HEK293 (cell line): ENCODE data around the gene KIRREL3.
A peak's percentile ranks its signal among the peaks of the same experiment; 100 is the strongest.

Experiments used
- CTCF ChIA-PET: fragments of 350-600 bp; formaldehyde crosslinking; extraction: SDS; loops from one replicate; lab custom pipeline; 2021; ENCODE audit warnings: antibody characterized with exemption; lab: Yijun Ruan, JAX
- POLR2A ChIA-PET: fragments of 300-600 bp; formaldehyde crosslinking; extraction: SDS; loops from one replicate; lab custom pipeline; 2020; ENCODE audit warnings: antibody characterized with exemption, inconsistent platforms; lab: Yijun Ruan, JAX
- H3K27ac ChIP-seq: fragments of 200-500 bp; sonication (Bioruptor generic); 2 replicates; pipeline ENCODE4 v1.5.1; 2014; ENCODE audit warnings: low read depth, low read length, control low read depth, inconsistent platforms; ENCODE audit errors: extremely low read depth
- H3K36me3 ChIP-seq, 2 experiments: fragments of 200-500 bp in 1 of 2; sonication (Bioruptor generic) in 1 of 2; 1 replicate in 1 of 2; 2 replicates in 1 of 2; pipeline ENCODE4 v1.5.1; 2014 to 2017; ENCODE audit warnings: inconsistent platforms in 2 of 2, low read length in 2 of 2; ENCODE audit not compliant: control insufficient read depth in 2 of 2, insufficient read depth in 1 of 2
- H3K4me1 ChIP-seq: fragments of 200-500 bp; sonication (Bioruptor generic); 2 replicates; pipeline ENCODE4 v1.5.1; 2014; ENCODE audit warnings: mild to moderate bottlenecking, low read length, inconsistent platforms; ENCODE audit not compliant: control insufficient read depth, insufficient read depth
- H3K4me3 ChIP-seq: 2 replicates; pipeline ENCODE4 v1.5.1; 2011; ENCODE audit warnings: low read depth, mild to moderate bottlenecking, control low read depth, low read length, moderate library complexity
- H3K9me3 ChIP-seq: fragments of 200-500 bp; sonication (Bioruptor generic); 2 replicates; pipeline ENCODE4 v1.5.1; 2014; ENCODE audit warnings: low read depth, low read length, inconsistent platforms; ENCODE audit not compliant: control insufficient read depth, insufficient read depth
- GLIS1 ChIP-seq: fragments of 450-650 bp; formaldehyde crosslinking; IDR thresholded peaks from 2 replicates; pipeline ENCODE4 v1.5.1; 2016; ENCODE audit warnings: missing biosample characterization, missing genetic modification characterization
- HOXC10 ChIP-seq: sonication (generic); formaldehyde crosslinking; IDR thresholded peaks from 2 replicates; pipeline ENCODE4 v1.8.1; 2023; ENCODE audit warnings: mild to moderate bottlenecking, missing genetic modification reagents
- MEIS1 ChIP-seq: sonication (generic); formaldehyde crosslinking; IDR thresholded peaks from 2 replicates; pipeline ENCODE4 v1.8.1; 2022; ENCODE audit warnings: missing genetic modification reagents, mild to moderate bottlenecking, borderline replicate concordance
- SCRT1 ChIP-seq: fragments of 450-650 bp; formaldehyde crosslinking; IDR thresholded peaks from 2 replicates; pipeline ENCODE4 v1.5.1; 2016; ENCODE audit warnings: missing biosample characterization, missing genetic modification characterization, borderline replicate concordance
- ZIC2 ChIP-seq: fragments of 450-650 bp; formaldehyde crosslinking; IDR thresholded peaks from 2 replicates; pipeline ENCODE4 v1.5.1; 2016; ENCODE audit warnings: missing biosample characterization, missing genetic modification characterization
- ZNF138 ChIP-seq: fragments of 450-650 bp; formaldehyde crosslinking; IDR thresholded peaks from 2 replicates; pipeline ENCODE4 v1.5.1; 2016; ENCODE audit warnings: missing biosample characterization, missing genetic modification characterization, borderline replicate concordance
- ZNF16 ChIP-seq: fragments of 450-650 bp; formaldehyde crosslinking; IDR thresholded peaks from 2 replicates; pipeline ENCODE4 v1.5.1; 2016; ENCODE audit warnings: low read depth, missing biosample characterization, missing genetic modification characterization
- ZNF2 ChIP-seq: fragments of 450-650 bp; formaldehyde crosslinking; IDR thresholded peaks from 2 replicates; pipeline ENCODE4 v1.5.1; 2016; ENCODE audit warnings: missing biosample characterization, missing genetic modification characterization
- ZNF311 ChIP-seq: fragments of 450-650 bp; formaldehyde crosslinking; IDR thresholded peaks from 2 replicates; pipeline ENCODE4 v1.5.1; 2017; ENCODE audit warnings: missing biosample characterization, missing genetic modification characterization, borderline replicate concordance
- ZNF404 ChIP-seq: fragments of 450-650 bp; formaldehyde crosslinking; IDR thresholded peaks from 2 replicates; pipeline ENCODE4 v1.5.1; 2017; ENCODE audit warnings: missing biosample characterization, missing genetic modification characterization
- ZNF48 ChIP-seq: fragments of 450-650 bp; formaldehyde crosslinking; IDR thresholded peaks from 2 replicates; pipeline ENCODE4 v1.5.1; 2016; ENCODE audit warnings: missing biosample characterization, missing genetic modification characterization
- ZNF530 ChIP-seq: fragments of 450-650 bp; formaldehyde crosslinking; IDR thresholded peaks from 2 replicates; pipeline ENCODE4 v1.5.1; 2016; ENCODE audit warnings: low read depth, missing biosample characterization, missing genetic modification characterization
- ZNF596 ChIP-seq: fragments of 450-650 bp; IDR thresholded peaks from 2 replicates; pipeline ENCODE4 v1.5.0; 2018; ENCODE audit warnings: missing biosample characterization, mild to moderate bottlenecking, missing genetic modification characterization, moderate library complexity
- ZNF624 ChIP-seq: fragments of 450-650 bp; formaldehyde crosslinking; IDR thresholded peaks from 2 replicates; pipeline ENCODE4 v1.5.1; 2017; ENCODE audit warnings: missing biosample characterization, missing genetic modification characterization
- ZNF658 ChIP-seq: fragments of 450-650 bp; formaldehyde crosslinking; IDR thresholded peaks from 2 replicates; pipeline ENCODE4; 2016; ENCODE audit warnings: missing biosample characterization, missing genetic modification characterization
- ZNF670 ChIP-seq: fragments of 450-650 bp; formaldehyde crosslinking; IDR thresholded peaks from 2 replicates; pipeline ENCODE4 v1.5.1; 2016; ENCODE audit warnings: missing biosample characterization, missing genetic modification characterization, low read depth
- ZNF677 ChIP-seq: fragments of 450-650 bp; IDR thresholded peaks from 2 replicates; pipeline ENCODE4 v1.5.0; 2018; ENCODE audit warnings: missing biosample characterization, mild to moderate bottlenecking, missing genetic modification characterization, moderate library complexity
- ZNF707 ChIP-seq: fragments of 450-650 bp; formaldehyde crosslinking; IDR thresholded peaks from 2 replicates; pipeline ENCODE4 v1.5.1; 2016; ENCODE audit warnings: missing biosample characterization, missing genetic modification characterization
- ZNF791 ChIP-seq: fragments of 450-650 bp; formaldehyde crosslinking; IDR thresholded peaks from 2 replicates; pipeline ENCODE4 v1.5.1; 2016; ENCODE audit warnings: missing biosample characterization, missing genetic modification characterization
- TF ChIP-seq, protein P1 (sequence below): fragments of 450-650 bp; formaldehyde crosslinking; IDR thresholded peaks from 2 replicates; pipeline ENCODE4 v1.5.1; 2016; ENCODE audit warnings: missing biosample characterization, missing genetic modification characterization
- TF ChIP-seq, protein P2 (sequence below): fragments of 450-650 bp; formaldehyde crosslinking; conservative IDR thresholded peaks from 2 replicates; pipeline ENCODE4 v1.5.1; 2016; ENCODE audit warnings: low read depth, missing biosample characterization, missing genetic modification characterization
- TF ChIP-seq, protein P3 (sequence below): fragments of 450-650 bp; IDR thresholded peaks from 2 replicates; pipeline ENCODE4 v1.5.1; 2018; ENCODE audit warnings: missing biosample characterization, missing genetic modification characterization
- TF ChIP-seq, protein P4 (sequence below): fragments of 450-650 bp; formaldehyde crosslinking; IDR thresholded peaks from 2 replicates; pipeline ENCODE4 v1.5.1; 2017; ENCODE audit warnings: missing biosample characterization, missing genetic modification characterization

Gene KIRREL3

DNA sequence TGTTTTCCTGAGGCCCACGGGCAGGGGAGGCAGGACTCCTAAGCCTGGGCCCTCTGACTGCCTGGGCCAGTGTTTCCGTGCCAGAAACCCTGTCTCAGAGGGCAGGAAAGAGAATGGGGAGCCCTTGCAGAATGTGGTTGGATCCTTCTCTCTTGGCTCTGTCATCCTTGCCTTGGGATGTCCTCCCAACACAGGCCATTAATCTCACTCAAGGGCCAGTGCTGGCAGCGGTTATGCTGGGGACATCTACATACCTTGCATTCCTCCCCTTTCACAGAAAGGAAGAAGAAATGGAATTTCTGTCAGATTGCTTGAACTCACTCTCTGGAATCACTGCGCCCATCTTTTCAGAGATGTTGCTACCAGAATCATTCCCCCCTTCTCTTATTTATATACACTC, 296.9 kb downstream of the KIRREL3 start:
- Histone ChIP-seq H3K9me3 (no peaks in the 10 kb centered on the region), H3K4me3 (no peak overlapping the region), H3K4me1 (no peaks in the 10 kb centered on the region), H3K36me3 (no peaks in the 10 kb centered on the region)
- CTCF ChIA-PET: interaction anchor here (3.6 kb wide), 1 partner anchor 12 kb away, joined by 21 read pairs; no protein-coding TSS in a partner anchor
- TF ChIP-seq, protein P1, sequence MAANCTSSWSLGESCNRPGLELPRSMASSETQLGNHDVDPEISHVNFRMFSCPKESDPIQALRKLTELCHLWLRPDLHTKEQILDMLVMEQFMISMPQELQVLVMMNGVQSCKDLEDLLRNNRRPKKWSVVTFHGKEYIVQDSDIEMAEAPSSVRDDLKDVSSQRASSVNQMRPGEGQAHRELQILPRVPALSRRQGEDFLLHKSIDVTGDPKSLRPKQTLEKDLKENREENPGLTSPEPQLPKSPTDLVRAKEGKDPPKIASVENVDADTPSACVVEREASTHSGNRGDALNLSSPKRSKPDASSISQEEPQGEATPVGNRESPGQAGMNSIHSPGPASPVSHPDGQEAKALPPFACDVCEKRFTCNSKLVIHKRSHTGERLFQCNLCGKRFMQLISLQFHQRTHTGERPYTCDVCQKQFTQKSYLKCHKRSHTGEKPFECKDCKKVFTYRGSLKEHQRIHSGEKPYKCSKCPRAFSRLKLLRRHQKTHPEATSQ: no peak
- TF ChIP-seq MEIS1 (CRISPR knock-in tag) (peak; percentile 50; the same call in 1 of the 2 replicates), ZNF624 (tag by site-specific recombination) (no peak), ZNF596 (no peak), GLIS1 (tag by site-specific recombination) (no peak)
- TF ChIP-seq, all 188 proteins: peak for 1
- POLR2A ChIA-PET: no interaction called here
- no peak overlapping the region for H3K27ac ChIP-seq

DNA sequence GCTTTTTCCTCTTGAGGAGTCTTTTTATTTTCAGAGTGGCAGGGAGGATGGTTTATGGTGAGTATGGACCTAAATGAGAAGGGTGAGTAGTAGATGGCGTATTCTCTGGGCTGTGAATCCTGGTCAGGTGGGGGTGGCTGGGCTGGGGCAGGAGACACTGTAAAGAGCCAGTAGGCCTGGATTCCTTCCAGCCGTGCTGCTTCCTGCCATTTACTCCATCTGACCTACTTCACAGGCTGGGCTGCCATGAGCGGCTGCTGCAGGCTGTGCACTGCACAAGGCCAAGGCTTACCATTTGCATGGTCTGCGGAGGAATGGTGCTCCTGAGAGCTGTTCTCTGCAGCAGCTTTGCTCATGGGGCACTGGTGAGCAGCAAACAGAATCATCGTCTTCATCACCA, 297.6 kb downstream of the KIRREL3 start:
- CTCF ChIA-PET: interaction anchor here (0.6 kb wide), 1 partner anchor 19 kb away, joined by 5 read pairs; no protein-coding TSS in a partner anchor
- H3K9me3 ChIP-seq: no peaks in the 10 kb centered on the region
- H3K4me3 ChIP-seq: no peak overlapping the region
- no peaks in the 10 kb centered on the region for H3K4me1 ChIP-seq
- POLR2A ChIA-PET: no interaction called here
- TF ChIP-seq ZNF16 (no peak), ZNF48 (tag by site-specific recombination) (no peak), ZNF311 (tag by site-specific recombination) (no peak), HOXC10 (no peak), ZNF2 (no peak), ZNF658 (no peak), ZNF670 (tag by site-specific recombination) (no peak), ZNF138 (no peak), ZNF791 (tag by site-specific recombination) (no peak), ZNF677 (tag by site-specific recombination) (no peak), ZIC2 (tag by site-specific recombination) (no peak), ZNF707 (tag by site-specific recombination) (no peak)
- TF ChIP-seq, protein P2, sequence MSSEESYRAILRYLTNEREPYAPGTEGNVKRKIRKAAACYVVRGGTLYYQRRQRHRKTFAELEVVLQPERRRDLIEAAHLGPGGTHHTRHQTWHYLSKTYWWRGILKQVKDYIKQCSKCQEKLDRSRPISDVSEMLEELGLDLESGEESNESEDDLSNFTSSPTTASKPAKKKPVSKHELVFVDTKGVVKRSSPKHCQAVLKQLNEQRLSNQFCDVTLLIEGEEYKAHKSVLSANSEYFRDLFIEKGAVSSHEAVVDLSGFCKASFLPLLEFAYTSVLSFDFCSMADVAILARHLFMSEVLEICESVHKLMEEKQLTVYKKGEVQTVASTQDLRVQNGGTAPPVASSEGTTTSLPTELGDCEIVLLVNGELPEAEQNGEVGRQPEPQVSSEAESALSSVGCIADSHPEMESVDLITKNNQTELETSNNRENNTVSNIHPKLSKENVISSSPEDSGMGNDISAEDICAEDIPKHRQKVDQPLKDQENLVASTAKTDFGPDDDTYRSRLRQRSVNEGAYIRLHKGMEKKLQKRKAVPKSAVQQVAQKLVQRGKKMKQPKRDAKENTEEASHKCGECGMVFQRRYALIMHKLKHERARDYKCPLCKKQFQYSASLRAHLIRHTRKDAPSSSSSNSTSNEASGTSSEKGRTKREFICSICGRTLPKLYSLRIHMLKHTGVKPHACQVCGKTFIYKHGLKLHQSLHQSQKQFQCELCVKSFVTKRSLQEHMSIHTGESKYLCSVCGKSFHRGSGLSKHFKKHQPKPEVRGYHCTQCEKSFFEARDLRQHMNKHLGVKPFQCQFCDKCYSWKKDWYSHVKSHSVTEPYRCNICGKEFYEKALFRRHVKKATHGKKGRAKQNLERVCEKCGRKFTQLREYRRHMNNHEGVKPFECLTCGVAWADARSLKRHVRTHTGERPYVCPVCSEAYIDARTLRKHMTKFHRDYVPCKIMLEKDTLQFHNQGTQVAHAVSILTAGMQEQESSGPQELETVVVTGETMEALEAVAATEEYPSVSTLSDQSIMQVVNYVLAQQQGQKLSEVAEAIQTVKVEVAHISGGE (tag by site-specific recombination): no peak
- H3K36me3 ChIP-seq: no peaks in the 10 kb centered on the region
- no peak overlapping the region for H3K27ac ChIP-seq

DNA sequence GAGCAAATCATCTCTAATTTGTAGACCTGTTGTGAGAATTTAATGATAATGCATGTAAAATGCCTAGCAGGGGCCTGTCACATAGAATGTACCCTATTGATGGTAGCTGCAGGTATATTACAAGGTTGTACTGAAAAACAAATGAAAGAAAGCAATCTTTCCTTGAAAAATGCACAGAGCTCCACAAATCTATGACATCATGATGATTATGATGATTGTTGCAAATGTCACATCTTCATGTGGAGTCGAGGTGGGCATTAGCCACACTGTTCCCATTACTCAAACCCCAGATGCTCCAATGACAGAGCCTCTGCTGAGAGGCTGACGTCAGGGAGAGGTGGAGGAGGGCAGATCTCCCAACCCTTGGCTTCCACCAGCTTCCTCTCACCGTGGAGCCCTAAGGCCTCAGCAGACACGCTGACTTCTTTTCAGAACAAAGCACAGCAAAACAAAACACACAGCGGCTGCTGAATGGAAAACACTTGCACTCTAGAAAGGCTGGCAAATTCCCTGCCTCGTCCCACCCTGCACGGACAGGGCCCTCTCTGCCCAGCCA, 298.3 kb downstream of the KIRREL3 start:
- CTCF ChIA-PET: interaction anchor here (0.6 to 0.7 kb wide), 2 partner anchors 440 to 648 kb away, joined by 3 to 4 read pairs; no protein-coding TSS in a partner anchor
- Histone ChIP-seq H3K4me3 (no peak overlapping the region), H3K4me1 (no peaks in the 10 kb centered on the region), H3K27ac (no peak overlapping the region), H3K9me3 (no peaks in the 10 kb centered on the region), H3K36me3 (no peaks in the 10 kb centered on the region)
- POLR2A ChIA-PET: no interaction called here
- TF ChIP-seq HOXC10 (no peak), SCRT1 (no peak), ZNF404 (tag by site-specific recombination) (no peak), ZNF530 (tag by site-specific recombination) (no peak)
- TF ChIP-seq, protein P3, sequence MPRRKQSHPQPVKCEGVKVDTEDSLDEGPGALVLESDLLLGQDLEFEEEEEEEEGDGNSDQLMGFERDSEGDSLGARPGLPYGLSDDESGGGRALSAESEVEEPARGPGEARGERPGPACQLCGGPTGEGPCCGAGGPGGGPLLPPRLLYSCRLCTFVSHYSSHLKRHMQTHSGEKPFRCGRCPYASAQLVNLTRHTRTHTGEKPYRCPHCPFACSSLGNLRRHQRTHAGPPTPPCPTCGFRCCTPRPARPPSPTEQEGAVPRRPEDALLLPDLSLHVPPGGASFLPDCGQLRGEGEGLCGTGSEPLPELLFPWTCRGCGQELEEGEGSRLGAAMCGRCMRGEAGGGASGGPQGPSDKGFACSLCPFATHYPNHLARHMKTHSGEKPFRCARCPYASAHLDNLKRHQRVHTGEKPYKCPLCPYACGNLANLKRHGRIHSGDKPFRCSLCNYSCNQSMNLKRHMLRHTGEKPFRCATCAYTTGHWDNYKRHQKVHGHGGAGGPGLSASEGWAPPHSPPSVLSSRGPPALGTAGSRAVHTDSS: no peak
- TF ChIP-seq, protein P4, sequence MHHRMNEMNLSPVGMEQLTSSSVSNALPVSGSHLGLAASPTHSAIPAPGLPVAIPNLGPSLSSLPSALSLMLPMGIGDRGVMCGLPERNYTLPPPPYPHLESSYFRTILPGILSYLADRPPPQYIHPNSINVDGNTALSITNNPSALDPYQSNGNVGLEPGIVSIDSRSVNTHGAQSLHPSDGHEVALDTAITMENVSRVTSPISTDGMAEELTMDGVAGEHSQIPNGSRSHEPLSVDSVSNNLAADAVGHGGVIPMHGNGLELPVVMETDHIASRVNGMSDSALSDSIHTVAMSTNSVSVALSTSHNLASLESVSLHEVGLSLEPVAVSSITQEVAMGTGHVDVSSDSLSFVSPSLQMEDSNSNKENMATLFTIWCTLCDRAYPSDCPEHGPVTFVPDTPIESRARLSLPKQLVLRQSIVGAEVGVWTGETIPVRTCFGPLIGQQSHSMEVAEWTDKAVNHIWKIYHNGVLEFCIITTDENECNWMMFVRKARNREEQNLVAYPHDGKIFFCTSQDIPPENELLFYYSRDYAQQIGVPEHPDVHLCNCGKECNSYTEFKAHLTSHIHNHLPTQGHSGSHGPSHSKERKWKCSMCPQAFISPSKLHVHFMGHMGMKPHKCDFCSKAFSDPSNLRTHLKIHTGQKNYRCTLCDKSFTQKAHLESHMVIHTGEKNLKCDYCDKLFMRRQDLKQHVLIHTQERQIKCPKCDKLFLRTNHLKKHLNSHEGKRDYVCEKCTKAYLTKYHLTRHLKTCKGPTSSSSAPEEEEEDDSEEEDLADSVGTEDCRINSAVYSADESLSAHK (tag by site-specific recombination): no peak
